Psoas muscle (tissue), 8 donors: ENCODE data around the gene TM7SF3. TPM values are rescaled to one million over a fixed set of nuclear protein-coding genes. Genes with fewer than 3 reads are reported as not detected.

Source experiments
- ATAC-seq, 4 donors: fragments of 200-7000 bp; cut with Tn5 transposase; one replicate each; pipeline ENCODE4 v1.9.1; 2020; ENCODE audit warnings: moderate library complexity in 3 of 4, mild to moderate bottlenecking in 2 of 4
- DNase-seq, 2 donors: peaks; one replicate each; pipeline ENCODE4 v3.0.0-alpha.2; 2020
- H3K27ac ChIP-seq: fragments of 200-600 bp; one replicate; pipeline ENCODE4 v1.8.0; 2022
- H3K27me3 ChIP-seq, 3 donors: fragments of 200-600 bp in 1 of 3; one replicate each; pipeline versions ENCODE4 v1.6.1 to v1.8.0; 2013 to 2022; ENCODE audit warnings: low read length in 2 of 3, mild to moderate bottlenecking in 2 of 3, moderate library complexity in 1 of 3; ENCODE audit not compliant: insufficient read depth in 3 of 3
- H3K36me3 ChIP-seq, 2 donors: fragments of 200-600 bp in 1 of 2; one replicate each; pipeline versions ENCODE4 v1.6.1 to v1.8.0; 2013 to 2022; ENCODE audit warnings: low read depth in 1 of 2, mild to moderate bottlenecking in 1 of 2, moderate library complexity in 1 of 2; ENCODE audit not compliant: insufficient read depth in 1 of 2
- H3K4me1 ChIP-seq: fragments of 200-600 bp; one replicate; pipeline ENCODE4 v1.8.0; 2022
- H3K4me3 ChIP-seq: fragments of 200-600 bp; one replicate; pipeline ENCODE4 v1.8.0; 2022; ENCODE audit warnings: mild to moderate bottlenecking
- H3K9me3 ChIP-seq: fragments of 200-600 bp; one replicate; pipeline ENCODE4 v1.8.0; 2022
- CTCF ChIP-seq: fragments of 200-600 bp; IDR thresholded peaks from one replicate; pipeline ENCODE4 v1.8.0; 2022; ENCODE audit warnings: antibody characterized with exemption
- WGBS, 3 donors: extraction: QIAGEN DNeasy Blood & Tissue Kit; methylation state at CpG; one replicate each; pipeline versions ENCODE4 v1.1.6 to v1.1.7; 2013; 5-methylcytosine and 5-hydroxymethylcytosine counted together
- intact Hi-C, 2 donors: fragments of 100-400 bp; cut with DNase I; formaldehyde crosslinking; loops; one replicate each; pipeline versions ENCODE4 v1.11.0 to v1.14.2; 2022
- polyA plus RNA-seq, 3 donors: library from polyadenylated mRNA; stranded (reverse); fragments of 200-250 nt; gene quantifications; one replicate each; pipeline ENCODE4 v1.2.3, GENCODE V29; 2013
- total RNA-seq, 4 donors: library from RNA; stranded (reverse); fragmentation: NEBNext Ultra II Directional in 2 of 4; extraction: Animal tissue kit (Norgen Biotek cat#: 25700) in 2 of 4; gene quantifications; one replicate each; pipeline versions ENCODE4 v1.2.1 to v1.2.4, GENCODE V29; 2021 to 2023
- donor health status: healthy with polysubstance abuse.
- donor health status: DM: no; HTN: no; CAD: no; lungs with moderate emphysema.
- donor health status: Bipolar disorder and iron deficiency.
- donor health status: healthy.
- donor health status: DM: yes; HTN: yes; CAD: no.
- donor health status: DM: no; HTN: no; CAD: no.
- donor health status: DM: no; HTN: no; CAD: no.
- donor health status: DM: yes; HTN: yes; CAD: no.

Gene TM7SF3
- total and polyA plus RNA-seq, 7 donors = 6.0 to 16.5 (median 12.0) TPM

GRCh38 chr12:26937443-26937862 is 76.7 kb downstream of the TM7SF3 start:
- TF ChIP-seq CTCF = no peak
- peaks cover 52% of the 10 kb centered on the region for H3K4me1 ChIP-seq

GRCh38 chr12:26936559-26937442 is 77.4 kb downstream of the TM7SF3 start:
- Histone ChIP-seq H3K36me3 (peaks cover 0 to 22% of the 10 kb centered on the region in 2 donors), H3K27ac (peak overlapping the region; percentile 90), H3K4me1 (peaks cover 45% of the 10 kb centered on the region), H3K9me3 (no peaks in the 10 kb centered on the region), H3K27me3 (no peaks in the 10 kb centered on the region), H3K4me3 (peak overlapping the region; percentile 76)
- TF ChIP-seq CTCF = no peak
- ATAC-seq (no peak), DNase-seq (no peak)
- 10 to 12% (median 11%) methylated on average over 8 of the region's 8 CpGs for WGBS, 3 donors
- intact Hi-C loops = no loop called here

More at GRCh38 chr12:26937443-26937862, 76.7 kb downstream of the TM7SF3 start:
- Histone ChIP-seq H3K4me3 (peak overlapping the region; percentile 76), H3K36me3 (peaks cover 0 to 16% of the 10 kb centered on the region in 2 donors), H3K27ac (peak overlapping the region; percentile 90), H3K9me3 (no peaks in the 10 kb centered on the region), H3K27me3 (no peaks in the 10 kb centered on the region)
- DNase-seq (no peak), ATAC-seq (no peak)
- WGBS, 3 donors = 0% methylated on average over 10 of the region's 10 CpGs
- intact Hi-C loops = no loop called here

- DNase-seq (no peak), ATAC-seq (no peak)
- H3K4me3 ChIP-seq = no peak overlapping the region
- TF ChIP-seq CTCF = no peak
- H3K27me3 ChIP-seq = no peaks in the 10 kb centered on the region
- H3K27ac ChIP-seq = no peak overlapping the region
- WGBS, 3 donors = 81 to 82% (median 81%) methylated on average over 7 of the region's 7 CpGs
- H3K36me3 ChIP-seq = peaks cover 0 to 32% of the 10 kb centered on the region in 2 donors
- H3K9me3 ChIP-seq = no peaks in the 10 kb centered on the region
- H3K4me1 ChIP-seq = peaks cover 37% of the 10 kb centered on the region
- intact Hi-C loops = no loop called here
Observed at GRCh38 chr12:26935636-26936378, 78.4 kb downstream of the TM7SF3 start.

- no peak overlapping the region for H3K27ac ChIP-seq
- ATAC-seq (no peak), DNase-seq (no peak)
- 97 to 98% (median 97%) methylated on average over 2 of the region's 2 CpGs for WGBS, 3 donors
- no peak for TF ChIP-seq CTCF
- peaks cover 2 to 82% of the 10 kb centered on the region in 2 donors for H3K36me3 ChIP-seq
- intact Hi-C loops = no loop called here
- H3K27me3 ChIP-seq = no peaks in the 10 kb centered on the region
- no peaks in the 10 kb centered on the region for H3K4me1 ChIP-seq
- no peaks in the 10 kb centered on the region for H3K9me3 ChIP-seq
- H3K4me3 ChIP-seq = no peak overlapping the region
Observed at GRCh38 chr12:26929590-26929989, 84.6 kb downstream of the TM7SF3 start.
